Neuronal stem cell (in vitro differentiated cells): Measurements from ENCODE around the gene HAUS5.

Experiments used
- DNase-seq: peaks from one replicate; pipeline ENCODE4 v3.0.0-alpha.2; 2013; ENCODE audit warnings: low spot score
- H2AFZ ChIP-seq: one replicate; pipeline ENCODE4 v1.6.1; 2013; ENCODE audit warnings: mild to moderate bottlenecking, low read length, inconsistent platforms
- H2AK5ac ChIP-seq: 2 replicates; pipeline ENCODE4 v1.6.1; 2013; ENCODE audit warnings: low read depth, mild to moderate bottlenecking, inconsistent platforms, low read length, moderate library complexity, mixed read lengths
- H2BK120ac ChIP-seq: 2 replicates; pipeline ENCODE4 v1.6.1; 2013; ENCODE audit warnings: low read depth, mild to moderate bottlenecking, inconsistent platforms, low read length, moderate library complexity, mixed read lengths
- H2BK12ac ChIP-seq: one replicate; pipeline ENCODE4 v1.6.1; 2013; ENCODE audit warnings: low read length, inconsistent platforms
- H2BK15ac ChIP-seq: 2 replicates; pipeline ENCODE4 v1.6.1; 2013; ENCODE audit warnings: mild to moderate bottlenecking, low read length, inconsistent platforms, mixed read lengths
- H2BK5ac ChIP-seq: one replicate; pipeline ENCODE4 v1.6.1; 2013; ENCODE audit warnings: inconsistent platforms, mild to moderate bottlenecking, low read length, moderate library complexity
- H3K14ac ChIP-seq: one replicate; pipeline ENCODE4 v1.6.1; 2013; ENCODE audit warnings: low read length, inconsistent platforms
- H3K18ac ChIP-seq: 2 replicates; pipeline ENCODE4 v1.6.1; 2013; ENCODE audit warnings: low read length, inconsistent platforms
- H3K23ac ChIP-seq: 2 replicates; pipeline ENCODE4 v1.6.1; 2013; ENCODE audit warnings: low read depth, mild to moderate bottlenecking, mixed read lengths, low read length, inconsistent platforms; ENCODE audit not compliant: poor library complexity
- H3K27ac ChIP-seq: replicated peaks from 3 replicates; pipeline ENCODE4 v1.5.1; 2013; ENCODE audit warnings: low read length, inconsistent platforms
- H3K27me3 ChIP-seq, 3 experiments: 2 replicates each; pipeline ENCODE4 v1.6.1; 2013; ENCODE audit warnings: low read length in 3 of 3, mild to moderate bottlenecking in 2 of 3, inconsistent platforms in 1 of 3, low read depth in 1 of 3, mixed read lengths in 1 of 3, moderate library complexity in 1 of 3; ENCODE audit not compliant: control insufficient read depth in 3 of 3, insufficient read depth in 3 of 3
- H3K36me3 ChIP-seq, 2 donors: replicated peaks in 1 of 2; 2 replicates each; pipeline ENCODE4 v1.6.1; 2013; ENCODE audit warnings: low read length in 2 of 2; ENCODE audit not compliant: control insufficient read depth in 2 of 2, insufficient read depth in 2 of 2
- H3K4ac ChIP-seq: 2 replicates; pipeline ENCODE4 v1.6.1; 2013; ENCODE audit warnings: inconsistent platforms, mild to moderate bottlenecking, low read length, moderate library complexity
- H3K4me1 ChIP-seq, 2 donors: 1 replicate in 1 of 2; 2 replicates in 1 of 2; pipeline ENCODE4 v1.6.1; 2013; ENCODE audit warnings: low read length in 2 of 2, low read depth in 1 of 2; ENCODE audit not compliant: control insufficient read depth in 2 of 2, insufficient read depth in 1 of 2
- H3K4me2 ChIP-seq: one replicate; pipeline ENCODE4 v1.6.1; 2013; ENCODE audit warnings: mild to moderate bottlenecking, low read length, inconsistent platforms; ENCODE audit not compliant: insufficient read depth, poor library complexity, severe bottlenecking
- H3K4me3 ChIP-seq, 2 donors: 2 replicates each; pipeline ENCODE4 v1.5.1; 2013; ENCODE audit warnings: low read length in 2 of 2, mild to moderate bottlenecking in 2 of 2, inconsistent platforms in 1 of 2, moderate library complexity in 1 of 2
- H3K79me1 ChIP-seq: one replicate; pipeline ENCODE4 v1.6.1; 2013; ENCODE audit warnings: low read depth, mild to moderate bottlenecking, inconsistent platforms, low read length, moderate library complexity
- H3K9ac ChIP-seq: one replicate; pipeline ENCODE4 v1.6.1; 2013; ENCODE audit warnings: mild to moderate bottlenecking, low read depth, low read length, inconsistent platforms; ENCODE audit not compliant: poor library complexity
- H3K9me3 ChIP-seq, 2 donors: replicated peaks in 1 of 2; 2 replicates each; pipeline versions ENCODE3 to v1.6.1; 2013; ENCODE audit warnings: low read length in 2 of 2, mild to moderate bottlenecking in 2 of 2, inconsistent platforms in 1 of 2, low read depth in 1 of 2, mixed read lengths in 1 of 2, moderate library complexity in 1 of 2; ENCODE audit not compliant: control insufficient read depth in 2 of 2, insufficient read depth in 1 of 2
- H4K8ac ChIP-seq: one replicate; pipeline ENCODE4 v1.6.1; 2013; ENCODE audit warnings: low read depth, mild to moderate bottlenecking, inconsistent platforms, low read length, moderate library complexity
- H4K91ac ChIP-seq: one replicate; pipeline ENCODE4 v1.6.1; 2013; ENCODE audit warnings: low read length, low read depth, mild to moderate bottlenecking, inconsistent platforms; ENCODE audit not compliant: poor library complexity
- WGBS, 2 donors: extraction: QIAGEN DNeasy Blood & Tissue Kit; methylation state at CpG; one replicate each; pipeline ENCODE4 v1.1.7; 2013; ENCODE audit warnings: missing lambda C conversion rate in 2 of 2, mixed read lengths in 1 of 2; ENCODE audit not compliant: insufficient read length in 2 of 2, insufficient replicate concordance in 1 of 2; ENCODE audit errors: extremely low coverage in 2 of 2; 5-methylcytosine and 5-hydroxymethylcytosine counted together

The HAUS5 gene

GRCh38 chr19:35619290-35619923 is 6.9 kb downstream of the HAUS5 start:
- Histone ChIP-seq H3K18ac (no peak overlapping the region), H4K8ac (no peak overlapping the region), H3K23ac (no peak overlapping the region), H2BK15ac (no peak overlapping the region), H2BK120ac (no peak overlapping the region), H3K27ac (no peak overlapping the region), H3K4me3 (no peak overlapping the region), H3K9me3 (no peaks in the 10 kb centered on the region), H3K9ac (no peak overlapping the region), H3K4me1 (no peaks in the 10 kb centered on the region), H3K27me3 (no peaks in the 10 kb centered on the region), H4K91ac (no peak overlapping the region), H2BK12ac (no peak overlapping the region), H2AK5ac (no peak overlapping the region), H3K36me3 (peaks cover 40 to 77% of the 10 kb centered on the region in 2 donors), H3K79me1 (peaks cover 4% of the 10 kb centered on the region), H2AFZ (no peak overlapping the region), H3K4ac (no peak overlapping the region), H3K14ac (no peak overlapping the region), H2BK5ac (no peak overlapping the region), H3K4me2 (no peak overlapping the region)
- no peak for DNase-seq
- no CpG with 5 or more reads among the region's 12 CpGs for WGBS, 2 donors

DNA sequence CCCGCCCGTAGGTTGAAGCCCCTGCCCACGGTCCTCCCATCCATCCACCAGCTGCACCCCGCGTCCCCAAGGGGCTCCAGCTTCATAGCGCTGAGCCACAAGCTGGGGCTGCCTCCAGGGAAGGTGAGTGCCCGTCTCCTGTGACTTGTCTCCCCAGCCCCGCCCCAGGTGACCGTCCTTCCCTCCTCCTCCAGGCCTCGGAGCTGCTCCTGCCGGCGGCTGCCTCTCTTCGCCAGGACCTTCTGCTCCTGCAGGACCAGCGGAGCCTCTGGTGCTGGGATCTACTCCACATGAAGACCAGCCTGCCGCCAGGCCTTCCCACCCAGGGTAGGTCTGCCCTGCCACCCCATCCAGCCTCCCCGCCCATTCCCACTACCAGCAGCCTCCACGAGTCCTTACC is 7.5 kb downstream of the HAUS5 start:
- H3K36me3 ChIP-seq: peaks cover 41 to 71% of the 10 kb centered on the region in 2 donors

GRCh38 chr19:35621708-35622107 is 9.2 kb downstream of the HAUS5 start:
- no peak overlapping the region for H3K14ac ChIP-seq
- H4K8ac ChIP-seq: no peak overlapping the region
- no peak overlapping the region for H3K23ac ChIP-seq
- no peak overlapping the region for H3K4ac ChIP-seq
- H3K36me3 ChIP-seq: peaks cover 34 to 60% of the 10 kb centered on the region in 2 donors
- no peak for DNase-seq
- H3K4me1 ChIP-seq: no peaks in the 10 kb centered on the region
- no peak overlapping the region for H2BK15ac ChIP-seq
- H2AFZ ChIP-seq: no peak overlapping the region
- H3K9me3 ChIP-seq: no peaks in the 10 kb centered on the region
- peak overlapping the region; percentile 10 for H2BK12ac ChIP-seq
- no peak overlapping the region for H3K4me3 ChIP-seq
- WGBS, 2 donors: no CpG with 5 or more reads among the region's 9 CpGs
- no peaks in the 10 kb centered on the region for H3K27me3 ChIP-seq
- H4K91ac ChIP-seq: no peak overlapping the region
- no peak overlapping the region for H2BK120ac ChIP-seq
- H2BK5ac ChIP-seq: no peak overlapping the region
- no peak overlapping the region for H3K27ac ChIP-seq
- no peak overlapping the region for H3K4me2 ChIP-seq
- H3K18ac ChIP-seq: no peak overlapping the region
- H3K79me1 ChIP-seq: peaks cover 4% of the 10 kb centered on the region
- H2AK5ac ChIP-seq: no peak overlapping the region
- H3K9ac ChIP-seq: no peak overlapping the region

More for the DNA sequence above, 7.5 kb downstream of the HAUS5 start:
- H3K4me1 ChIP-seq: no peaks in the 10 kb centered on the region
- H3K4ac ChIP-seq: no peak overlapping the region
- H2BK5ac ChIP-seq: no peak overlapping the region
- H4K8ac ChIP-seq: no peak overlapping the region
- H3K9ac ChIP-seq: peak overlapping the region; percentile 50
- no peaks in the 10 kb centered on the region for H3K27me3 ChIP-seq
- H2AFZ ChIP-seq: no peak overlapping the region
- no peak for DNase-seq
- H3K4me2 ChIP-seq: no peak overlapping the region
- H3K14ac ChIP-seq: no peak overlapping the region
- H2BK15ac ChIP-seq: no peak overlapping the region
- H3K23ac ChIP-seq: no peak overlapping the region
- WGBS, 2 donors: no CpG with 5 or more reads among the region's 17 CpGs
- no peak overlapping the region for H2BK120ac ChIP-seq
- no peak overlapping the region for H3K4me3 ChIP-seq
- H3K9me3 ChIP-seq: no peaks in the 10 kb centered on the region
- no peak overlapping the region for H2AK5ac ChIP-seq
- no peak overlapping the region for H2BK12ac ChIP-seq
- no peak overlapping the region for H3K27ac ChIP-seq
- no peak overlapping the region for H4K91ac ChIP-seq
- peaks cover 4% of the 10 kb centered on the region for H3K79me1 ChIP-seq
- no peak overlapping the region for H3K18ac ChIP-seq

- H3K14ac ChIP-seq: no peak overlapping the region
- H3K79me1 ChIP-seq: peaks cover 4% of the 10 kb centered on the region
- H2BK5ac ChIP-seq: no peak overlapping the region
- no peaks in the 10 kb centered on the region for H3K9me3 ChIP-seq
- DNase-seq: no peak
- H3K23ac ChIP-seq: no peak overlapping the region
- no peak overlapping the region for H2BK120ac ChIP-seq
- no peak overlapping the region for H3K9ac ChIP-seq
- H3K18ac ChIP-seq: no peak overlapping the region
- H3K4ac ChIP-seq: no peak overlapping the region
- no peak overlapping the region for H3K4me2 ChIP-seq
- H3K27ac ChIP-seq: no peak overlapping the region
- H3K27me3 ChIP-seq: no peaks in the 10 kb centered on the region
- no peak overlapping the region for H2BK15ac ChIP-seq
- peak overlapping the region; percentile 17 for H4K8ac ChIP-seq
- no peak overlapping the region for H2AK5ac ChIP-seq
- H3K4me3 ChIP-seq: no peak overlapping the region
- H4K91ac ChIP-seq: no peak overlapping the region
- peaks cover 25 to 49% of the 10 kb centered on the region in 2 donors for H3K36me3 ChIP-seq
- no peak overlapping the region for H2AFZ ChIP-seq
- no CpG with 5 or more reads among the region's 13 CpGs for WGBS, 2 donors
- H2BK12ac ChIP-seq: no peak overlapping the region
- H3K4me1 ChIP-seq: no peaks in the 10 kb centered on the region
Observed at GRCh38 chr19:35622750-35623149, 10.2 kb downstream of the HAUS5 start.
